ENCODE results near the gene TTC12. TPM values are rescaled to one million over a fixed set of nuclear protein-coding genes. Genes with fewer than 3 reads are reported as not detected.

TTC12 gene
- polyA plus RNA-seq, 1 donor (not counting 4 experiments of a cell fraction or from before 2014, with no cell fraction given), result 27.3 TPM

GRCh38 chr11:113278481-113278880, 35.9 kb upstream of the TTC12 start:
- Histone ChIP-seq H3K27me3 (ENCODE audit: control insufficient read depth, extremely low read depth, insufficient read depth, low read length) (no peaks in the 10 kb centered on the region), H3K4me2 (ENCODE audit: control insufficient read depth, extremely low read depth, insufficient read depth, low read depth, low read length) (no peak overlapping the region), H3K9ac (ENCODE audit: control insufficient read depth, extremely low read depth, insufficient read depth, low read length) (no peak overlapping the region), H3K9me3 (ENCODE audit: control insufficient read depth, low read depth, low read length) (no peaks in the 10 kb centered on the region), H3K79me2 (ENCODE audit: control insufficient read depth, insufficient read depth, low read length) (no peaks in the 10 kb centered on the region), H3K4me1 (ENCODE audit: control insufficient read depth, extremely low read depth, insufficient read depth, low read length) (no peaks in the 10 kb centered on the region), H4K20me1 (ENCODE audit: control insufficient read depth, extremely low read depth, insufficient read depth, low read length) (no peaks in the 10 kb centered on the region), H2AFZ (ENCODE audit: control insufficient read depth, low read length) (no peak overlapping the region), H3K9me1 (ENCODE audit: control insufficient read depth, extremely low read depth, insufficient read depth, low read length) (no peaks in the 10 kb centered on the region), H3K4me3 (ENCODE audit: control insufficient read depth in 2 of 3, extremely low read depth in 1 of 3, insufficient read depth in 2 of 3, low read depth in 1 of 3, low read length in 3 of 3) (no peak overlapping the region), H3K27ac (ENCODE audit: control insufficient read depth, insufficient read depth, low read length) (no peak overlapping the region), H3K36me3 (ENCODE audit: control insufficient read depth in 2 of 2, extremely low read depth in 1 of 2, insufficient read depth in 2 of 2, low read length in 2 of 2) (no peaks in the 10 kb centered on the region)
- FAIRE-seq (no peak), DNase-seq (ENCODE audit: low read depth, low spot score) (no peak)
- dilution Hi-C loops (cut with MboI; ENCODE audit: extremely low pct_ligation_motif_present, low sequenced_read_pairs), result no loop called here
- no peak for TF ChIP-seq CTCF (optimal IDR thresholded peaks at IDR 0.05 in 1 of 3, IDR thresholded peaks at IDR 0.05 in 1 of 3, conservative IDR thresholded peaks at IDR 0.05 in 1 of 3; ENCODE audit: extremely low read depth in 1 of 3, insufficient read depth in 2 of 3, low read length in 3 of 3)
- TF ChIP-seq EZH2 (IDR thresholded peaks at IDR 0.05; ENCODE audit: low read length), result no peak

GRCh38 chr11:113278925-113279324, 35.5 kb upstream of the TTC12 start:
- Histone ChIP-seq H3K36me3 (ENCODE audit: control insufficient read depth in 2 of 2, extremely low read depth in 1 of 2, insufficient read depth in 2 of 2, low read length in 2 of 2) (no peaks in the 10 kb centered on the region), H3K9me3 (ENCODE audit: control insufficient read depth, low read depth, low read length) (no peaks in the 10 kb centered on the region), H3K27ac (ENCODE audit: control insufficient read depth, insufficient read depth, low read length) (no peak overlapping the region), H3K27me3 (ENCODE audit: control insufficient read depth, extremely low read depth, insufficient read depth, low read length) (no peaks in the 10 kb centered on the region), H3K4me3 (ENCODE audit: control insufficient read depth in 2 of 3, extremely low read depth in 1 of 3, insufficient read depth in 2 of 3, low read depth in 1 of 3, low read length in 3 of 3) (no peak overlapping the region), H4K20me1 (ENCODE audit: control insufficient read depth, extremely low read depth, insufficient read depth, low read length) (no peaks in the 10 kb centered on the region), H3K4me2 (ENCODE audit: control insufficient read depth, extremely low read depth, insufficient read depth, low read depth, low read length) (no peak overlapping the region), H3K9me1 (ENCODE audit: control insufficient read depth, extremely low read depth, insufficient read depth, low read length) (no peaks in the 10 kb centered on the region), H3K79me2 (ENCODE audit: control insufficient read depth, insufficient read depth, low read length) (no peaks in the 10 kb centered on the region), H2AFZ (ENCODE audit: control insufficient read depth, low read length) (no peak overlapping the region), H3K9ac (ENCODE audit: control insufficient read depth, extremely low read depth, insufficient read depth, low read length) (no peak overlapping the region), H3K4me1 (ENCODE audit: control insufficient read depth, extremely low read depth, insufficient read depth, low read length) (no peaks in the 10 kb centered on the region)
- TF ChIP-seq EZH2 (IDR thresholded peaks at IDR 0.05; ENCODE audit: low read length), result no peak
- DNase-seq (ENCODE audit: low read depth, low spot score), result no peak
- FAIRE-seq, result no peak
- dilution Hi-C loops (cut with MboI; ENCODE audit: extremely low pct_ligation_motif_present, low sequenced_read_pairs), result no loop called here

GRCh38 chr11:113279591-113279990, 34.8 kb upstream of the TTC12 start:
- H3K79me2 ChIP-seq (ENCODE audit: control insufficient read depth, insufficient read depth, low read length), result no peaks in the 10 kb centered on the region
- no peak overlapping the region for H3K9ac ChIP-seq (ENCODE audit: control insufficient read depth, extremely low read depth, insufficient read depth, low read length)
- dilution Hi-C loops (cut with MboI; ENCODE audit: extremely low pct_ligation_motif_present, low sequenced_read_pairs), result no loop called here
- H3K4me3 ChIP-seq (ENCODE audit: control insufficient read depth in 2 of 3, extremely low read depth in 1 of 3, insufficient read depth in 2 of 3, low read depth in 1 of 3, low read length in 3 of 3), result no peak overlapping the region
- H2AFZ ChIP-seq (ENCODE audit: control insufficient read depth, low read length), result no peak overlapping the region
- no peak for DNase-seq (ENCODE audit: low read depth, low spot score)
- H3K27ac ChIP-seq (ENCODE audit: control insufficient read depth, insufficient read depth, low read length), result no peak overlapping the region
- no peak for FAIRE-seq
- no peak overlapping the region for H3K4me2 ChIP-seq (ENCODE audit: control insufficient read depth, extremely low read depth, insufficient read depth, low read depth, low read length)
- no peaks in the 10 kb centered on the region for H3K27me3 ChIP-seq (ENCODE audit: control insufficient read depth, extremely low read depth, insufficient read depth, low read length)
- H3K9me1 ChIP-seq (ENCODE audit: control insufficient read depth, extremely low read depth, insufficient read depth, low read length), result no peaks in the 10 kb centered on the region
- no peaks in the 10 kb centered on the region for H3K36me3 ChIP-seq (ENCODE audit: control insufficient read depth in 2 of 2, extremely low read depth in 1 of 2, insufficient read depth in 2 of 2, low read length in 2 of 2)
- H4K20me1 ChIP-seq (ENCODE audit: control insufficient read depth, extremely low read depth, insufficient read depth, low read length), result no peaks in the 10 kb centered on the region
- TF ChIP-seq EZH2 (IDR thresholded peaks at IDR 0.05; ENCODE audit: low read length), result no peak
- no peak for TF ChIP-seq CTCF (optimal IDR thresholded peaks at IDR 0.05 in 1 of 3, IDR thresholded peaks at IDR 0.05 in 1 of 3, conservative IDR thresholded peaks at IDR 0.05 in 1 of 3; ENCODE audit: extremely low read depth in 1 of 3, insufficient read depth in 2 of 3, low read length in 3 of 3)
- no peaks in the 10 kb centered on the region for H3K9me3 ChIP-seq (ENCODE audit: control insufficient read depth, low read depth, low read length)
- H3K4me1 ChIP-seq (ENCODE audit: control insufficient read depth, extremely low read depth, insufficient read depth, low read length), result no peaks in the 10 kb centered on the region

Data from keratinocyte (primary cell).